HUDEP-2 (cell line): Measurements from ENCODE around the gene ZNF681.
"Not testable (repeated sequence)": the region's sequence is repeated elsewhere in the genome, so short reads cannot be mapped to it uniquely, and the experiment has no call there.

Experiments
- DNase-seq, 76 experiments: peaks; one replicate each; lab custom pipeline; 2025; ENCODE audit not compliant: unreplicated experiment in 76 of 76; lab: John Stamatoyannopoulos, UW

The ZNF681 gene

DNA sequence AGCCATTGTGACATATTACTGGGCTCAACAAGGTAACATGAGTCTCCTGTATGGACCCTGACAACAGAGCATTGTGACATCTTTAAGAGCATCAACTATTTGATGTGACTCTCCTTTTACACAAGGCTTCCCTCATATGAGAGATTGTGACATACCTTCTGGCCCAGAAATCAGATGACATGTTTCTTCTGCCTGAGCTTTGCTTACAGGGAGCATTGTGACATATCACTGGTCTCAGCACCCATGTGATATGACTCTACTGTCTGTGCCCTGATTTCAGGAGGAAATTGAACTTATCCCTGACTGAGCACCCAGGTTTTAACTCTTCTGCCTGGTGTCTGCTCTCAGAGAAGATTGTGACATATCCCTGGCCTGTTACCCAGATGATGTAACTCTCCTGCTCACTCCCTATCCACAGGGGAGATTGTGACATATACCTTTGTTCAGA lies 15.9 kb upstream of the ZNF681 start:
- no peak for DNase-seq

DNA sequence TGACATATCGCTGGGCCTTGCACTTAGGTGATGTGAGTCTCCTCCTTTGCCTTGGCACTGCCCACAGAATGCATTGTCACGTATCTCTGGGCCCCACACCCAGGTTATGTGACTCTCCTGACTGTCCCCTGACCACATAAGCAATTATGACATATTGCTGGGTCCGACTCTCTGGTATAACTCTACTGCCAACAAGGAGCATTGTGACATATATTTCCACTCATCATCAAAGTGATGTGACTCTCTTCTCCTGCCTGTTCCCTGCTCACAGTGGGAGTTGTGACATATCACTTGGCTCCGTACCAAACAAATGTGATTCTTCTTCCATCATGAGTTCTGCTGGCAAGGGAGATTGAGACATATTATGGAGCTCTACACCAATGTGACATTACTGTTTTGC lies 15.4 kb upstream of the ZNF681 start:
- no peak for DNase-seq

DNA sequence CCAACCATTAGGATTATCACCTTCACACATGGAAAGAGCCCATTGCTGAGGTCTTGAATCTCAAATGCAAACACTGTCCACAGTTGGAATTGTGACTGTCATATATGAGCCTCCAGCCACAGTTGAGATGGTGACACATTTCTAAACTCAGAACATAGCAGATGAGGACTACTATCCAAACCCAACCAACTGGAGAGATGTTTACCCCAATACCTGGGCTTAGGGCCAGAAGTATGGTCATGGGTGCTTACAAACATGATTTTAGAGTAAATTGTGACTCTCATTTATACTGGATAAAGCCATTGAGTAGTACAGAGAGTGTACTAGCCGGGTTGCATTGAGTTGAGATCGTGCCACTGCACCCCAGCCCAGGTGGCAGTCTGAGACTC lies 14.0 kb upstream of the ZNF681 start:
- DNase-seq: no peak

DNA sequence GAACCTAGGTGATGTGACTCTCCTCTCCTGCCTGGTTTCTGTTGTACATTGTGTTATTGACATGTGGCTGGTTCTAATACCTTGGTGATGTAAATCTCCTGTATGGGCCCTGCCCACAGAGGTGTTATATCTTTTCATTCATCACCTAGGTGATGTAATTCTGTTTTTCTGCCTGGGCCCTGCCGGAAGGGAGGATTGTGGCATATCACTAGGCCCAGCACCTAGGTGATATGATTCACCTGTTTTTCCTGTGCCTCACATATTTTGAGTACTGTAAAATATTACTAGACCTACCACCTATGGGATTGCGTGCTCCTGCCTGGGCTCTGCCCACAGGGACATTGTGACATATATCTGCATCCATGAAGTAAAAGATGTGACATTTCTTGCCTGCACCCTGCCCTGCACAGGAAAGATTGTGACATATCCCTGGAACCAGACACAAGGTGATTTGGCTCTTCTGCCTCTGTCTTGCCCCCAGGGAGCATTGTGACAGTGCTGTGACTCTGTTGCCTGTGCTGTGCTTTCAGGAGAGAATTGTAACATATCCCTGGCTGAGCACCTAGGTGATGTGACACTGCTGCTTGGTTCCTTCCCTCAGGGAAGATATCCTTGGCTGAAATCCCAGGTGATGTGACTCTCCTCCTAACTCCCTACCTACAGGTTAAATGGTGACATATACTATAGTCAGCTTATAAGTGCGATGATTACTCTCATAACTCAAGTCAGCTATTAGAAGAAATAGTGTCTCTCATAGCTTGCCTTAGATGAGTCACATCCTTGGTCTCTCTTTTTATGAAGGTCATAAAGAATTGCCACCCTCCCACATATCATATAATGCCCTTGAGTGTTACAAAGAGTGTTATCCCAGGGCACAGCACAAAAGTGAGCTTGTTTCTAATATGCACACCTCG lies 13.3 kb upstream of the ZNF681 start:
- DNase-seq: no peak

DNA sequence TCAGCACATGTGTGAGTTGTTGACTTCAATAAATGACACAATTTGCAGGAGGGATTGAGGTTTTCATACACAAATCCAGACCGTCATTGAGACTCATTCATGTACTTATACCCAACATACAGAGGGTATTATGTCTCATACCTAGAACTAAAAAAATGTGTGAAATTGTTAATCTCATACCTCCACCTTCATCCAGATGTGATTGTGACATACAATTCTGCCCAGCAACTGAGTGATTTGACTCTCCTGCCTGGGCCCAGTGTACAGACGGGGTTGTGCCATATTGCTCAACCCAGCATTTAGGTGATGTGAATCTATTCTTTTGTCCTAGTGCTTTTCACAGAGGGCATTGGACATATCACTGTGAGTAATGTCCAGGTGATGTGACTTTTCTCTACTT lies 12.6 kb upstream of the ZNF681 start:
- DNase-seq: no peak

DNA sequence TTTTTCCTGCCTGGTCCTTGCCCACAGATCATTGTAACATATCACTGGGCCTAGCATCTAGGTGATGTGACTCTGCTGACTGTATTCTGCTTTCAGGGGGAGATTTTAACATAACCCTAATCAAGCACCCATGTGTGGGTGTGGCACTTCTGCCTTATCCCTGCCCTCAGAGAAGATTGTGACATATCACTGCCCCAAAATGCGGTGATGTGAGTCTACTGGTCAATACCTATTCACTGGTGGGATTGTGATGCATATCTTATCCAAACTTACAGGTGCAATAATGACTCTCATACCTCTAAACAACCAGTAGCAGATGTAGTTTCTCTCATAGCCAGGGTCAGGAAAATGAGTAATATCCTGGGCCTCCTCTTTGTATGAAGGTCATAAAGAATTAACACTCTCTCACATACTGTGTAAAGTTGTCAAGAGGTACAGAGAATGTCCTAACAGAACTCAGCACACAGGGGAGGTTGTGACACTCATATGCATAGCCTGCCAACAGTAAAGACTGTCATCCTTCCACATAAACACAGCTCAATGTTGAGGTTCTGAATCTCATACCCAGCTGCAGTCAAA lies 12.1 kb upstream of the ZNF681 start:
- no peak for DNase-seq

DNA sequence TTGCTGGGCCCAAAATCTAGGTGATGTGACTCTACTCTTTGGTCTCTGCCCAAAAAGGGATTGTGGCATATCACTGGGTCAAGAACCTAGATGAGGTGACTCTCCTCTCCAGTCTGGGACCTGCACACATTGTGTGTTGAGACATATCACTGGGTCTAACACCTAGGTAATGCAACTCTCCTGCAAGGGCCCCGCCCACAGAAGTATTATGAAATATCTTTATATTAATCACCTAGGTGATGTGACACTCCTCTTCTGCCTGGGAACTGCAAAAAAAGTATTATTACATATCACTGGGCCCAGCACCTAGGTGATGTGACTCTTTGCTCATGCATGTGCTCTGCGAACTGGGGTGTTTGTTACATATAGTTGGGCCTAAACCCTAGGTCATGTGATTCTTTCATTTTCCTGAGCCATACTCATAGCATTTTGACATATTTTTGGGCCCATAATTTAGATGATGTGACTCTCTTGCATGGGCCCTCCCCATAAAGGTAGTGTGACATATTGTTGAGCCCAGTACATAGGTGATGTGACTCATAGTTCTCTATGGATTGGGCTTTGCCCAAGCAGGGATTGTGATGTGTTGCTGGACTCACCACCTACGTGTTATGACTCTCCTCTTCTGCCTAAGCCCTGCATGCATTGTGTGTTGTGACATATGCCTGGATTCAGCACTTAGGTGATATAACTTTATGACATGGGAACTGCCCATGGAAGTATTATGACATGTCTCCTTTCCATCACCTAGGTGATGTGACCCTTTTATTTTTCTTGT lies 11.2 kb upstream of the ZNF681 start:
- no peak for DNase-seq

DNA sequence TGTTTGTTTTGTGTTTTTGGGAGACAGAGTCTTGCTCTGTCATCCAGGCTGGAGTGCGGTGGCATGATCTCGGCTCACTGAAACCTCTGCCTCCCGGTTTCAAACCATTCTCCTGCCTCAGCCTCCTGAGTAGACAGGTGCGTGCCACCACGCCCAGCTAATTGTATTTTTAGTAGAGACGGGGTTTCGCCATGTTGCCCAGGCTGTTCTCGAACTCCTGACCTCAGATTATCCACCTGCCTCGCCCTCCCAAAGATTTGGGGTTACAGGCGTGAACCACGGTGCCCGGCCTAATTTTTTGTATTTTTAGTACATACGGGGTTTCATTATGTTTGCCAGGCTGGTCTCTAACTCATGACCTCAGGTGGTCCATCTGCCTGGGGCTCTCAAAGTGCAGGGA lies 8.3 kb upstream of the ZNF681 start:
- DNase-seq: no peak

DNA sequence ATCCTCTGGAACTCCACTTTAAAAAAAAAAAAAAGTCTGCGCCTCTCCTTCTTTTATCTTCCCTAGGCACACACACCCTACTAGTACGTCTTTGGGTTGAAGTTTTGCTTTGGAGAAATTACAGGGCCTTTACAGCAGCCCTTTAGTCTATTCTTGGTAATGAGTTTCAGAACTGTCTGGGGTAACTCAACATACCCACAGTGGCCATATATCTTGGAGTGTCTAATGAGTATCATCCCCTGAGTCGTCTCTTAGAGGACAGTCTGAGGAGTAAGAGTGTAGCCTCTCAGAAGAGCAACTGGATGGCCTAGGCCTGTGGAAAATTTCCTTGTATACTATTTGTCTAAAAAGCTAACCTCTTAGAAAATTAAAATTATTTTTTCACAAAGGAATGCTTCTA lies 6.1 kb upstream of the ZNF681 start:
- no peak for DNase-seq

DNA sequence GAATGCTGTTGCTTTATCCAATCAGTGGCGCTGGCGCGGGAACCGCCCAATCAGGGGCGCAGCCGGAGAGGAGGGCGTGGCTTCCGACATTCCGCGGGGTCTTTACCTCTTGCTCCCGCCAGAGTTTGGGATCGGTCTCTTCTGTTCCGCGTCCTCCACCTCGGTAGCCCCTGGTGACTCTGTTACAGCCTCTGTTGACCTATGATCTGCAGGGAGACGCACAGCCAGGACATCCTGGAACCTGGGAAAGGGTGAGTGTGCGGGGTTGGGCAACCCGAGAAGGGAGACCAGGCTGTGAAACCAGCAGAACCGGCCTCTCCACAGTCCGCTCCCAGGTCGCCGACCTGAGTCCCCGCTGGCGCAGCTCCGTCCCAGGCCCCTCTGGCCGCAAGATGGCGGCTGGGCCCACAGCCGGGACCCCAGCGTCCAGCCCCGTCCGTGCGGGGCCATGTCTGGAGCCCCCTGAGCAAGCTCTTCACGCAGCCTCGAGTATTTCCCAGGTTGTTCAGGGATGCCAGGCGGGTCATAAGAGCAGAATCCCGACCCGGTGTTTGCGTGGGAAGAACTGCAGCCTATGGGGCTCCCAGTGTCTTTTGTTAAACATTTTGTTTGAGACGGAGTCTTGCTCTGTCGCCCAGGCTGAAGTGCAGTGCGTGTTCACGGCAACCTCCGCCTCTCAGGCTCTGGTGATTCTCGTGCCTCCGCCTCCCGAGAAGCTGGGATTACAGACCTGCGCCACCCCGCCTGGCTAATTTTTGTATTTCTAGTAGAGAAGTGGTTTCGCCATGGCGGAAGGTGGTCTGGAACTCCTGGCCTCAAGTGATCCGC lies 4.4 kb upstream of the ZNF681 start:
- no peak for DNase-seq

DNA sequence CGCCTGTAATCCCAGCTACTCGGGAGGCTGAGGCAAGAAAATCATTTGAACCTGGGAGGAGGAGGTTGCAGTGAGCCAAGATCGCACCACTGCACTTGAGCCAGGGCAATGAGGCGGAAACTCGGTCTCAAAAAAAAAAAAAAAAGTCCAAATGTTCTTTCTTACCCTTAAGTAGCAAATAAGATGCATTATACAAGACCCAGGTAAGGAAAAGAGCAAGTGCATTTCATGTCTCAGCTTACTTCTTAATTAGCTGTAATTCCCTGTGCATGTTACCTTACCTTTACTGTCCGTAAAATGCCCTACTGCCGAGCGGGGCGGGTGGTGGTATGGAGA lies 3.8 kb upstream of the ZNF681 start:
- DNase-seq: no peak

DNA sequence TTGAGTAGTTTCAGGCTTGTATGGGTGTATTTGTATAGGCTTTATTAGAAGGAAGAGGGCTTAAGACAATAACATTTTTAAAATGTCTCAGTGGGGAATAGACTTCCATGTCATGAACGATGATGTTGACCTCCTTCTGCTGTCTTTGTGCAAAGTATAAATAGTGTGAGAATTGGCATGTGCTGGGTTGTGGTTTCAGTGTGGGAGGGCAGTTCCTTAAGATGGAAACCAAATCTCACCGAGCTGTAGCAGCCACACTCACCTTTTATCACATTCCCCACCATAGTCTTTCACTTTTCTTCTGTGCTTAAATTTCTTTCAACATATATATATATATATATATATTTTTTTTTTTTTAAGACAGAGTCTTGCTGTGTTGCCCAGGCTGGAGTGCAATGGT lies 1.6 kb upstream of the ZNF681 start:
- DNase-seq: not testable (repeated sequence)

DNA sequence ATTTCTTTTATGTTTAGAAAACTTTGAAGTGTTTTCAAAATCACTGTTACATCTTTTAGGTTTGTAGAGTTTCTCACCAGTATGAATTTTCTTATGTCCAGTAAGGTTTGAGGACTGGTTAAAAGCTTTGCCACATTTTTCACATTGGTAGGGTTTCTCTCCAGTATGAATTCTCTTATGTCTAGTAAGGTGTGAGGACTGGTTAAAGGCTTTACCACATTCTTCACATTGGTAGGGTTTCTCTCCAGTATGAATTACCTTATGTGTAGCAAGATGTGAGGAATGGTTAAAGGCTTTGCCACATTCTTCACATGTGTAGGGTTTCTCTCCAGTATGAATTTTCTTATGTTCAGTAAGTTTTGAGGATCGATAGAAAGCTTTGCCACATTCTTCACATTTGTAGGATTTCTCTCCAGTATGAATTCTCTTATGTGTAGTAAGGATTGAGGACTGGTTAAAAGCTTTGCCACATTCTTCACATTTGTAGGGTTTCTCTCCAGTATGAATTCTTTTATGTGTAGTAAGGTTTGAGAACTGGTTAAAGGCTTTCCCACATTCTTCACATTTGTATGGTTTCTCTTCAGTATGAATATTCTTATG lies 15.0 kb downstream of the ZNF681 start:
- DNase-seq: not testable (repeated sequence)

DNA sequence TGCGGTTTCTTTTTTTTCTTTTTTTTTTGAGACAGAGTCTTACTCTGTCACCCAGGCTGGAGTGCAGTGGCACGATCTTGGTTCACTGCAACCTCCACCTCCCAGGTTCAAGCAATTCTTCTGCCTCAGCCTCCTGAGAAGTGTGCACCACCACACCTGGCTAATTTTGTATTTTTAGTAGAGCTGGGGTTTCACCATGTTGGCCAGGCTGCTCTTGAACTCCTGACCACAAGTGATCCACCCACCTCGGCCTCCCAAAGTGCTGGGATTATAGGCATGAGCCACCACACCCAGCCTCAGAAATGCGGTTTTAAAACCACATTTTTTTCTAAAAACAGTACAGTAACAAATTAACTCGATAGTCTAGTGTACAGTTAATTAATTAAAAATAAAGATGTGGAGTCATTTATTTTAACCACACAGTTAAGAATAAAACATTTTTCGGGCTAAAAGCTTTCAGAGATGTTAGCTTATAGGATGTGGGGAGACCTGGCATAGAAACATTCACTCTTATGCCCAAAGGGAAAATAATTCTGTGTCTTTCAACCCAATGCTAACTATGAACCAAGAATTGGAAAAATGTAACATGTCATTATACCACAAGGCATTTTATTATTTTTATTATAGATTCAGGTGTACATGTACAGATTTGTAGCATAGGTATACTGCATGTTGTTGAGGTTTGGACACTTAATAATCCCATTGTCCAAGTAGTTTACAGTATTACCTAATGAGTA lies 27.8 kb downstream of the ZNF681 start:
- DNase-seq: not testable (repeated sequence)

DNA sequence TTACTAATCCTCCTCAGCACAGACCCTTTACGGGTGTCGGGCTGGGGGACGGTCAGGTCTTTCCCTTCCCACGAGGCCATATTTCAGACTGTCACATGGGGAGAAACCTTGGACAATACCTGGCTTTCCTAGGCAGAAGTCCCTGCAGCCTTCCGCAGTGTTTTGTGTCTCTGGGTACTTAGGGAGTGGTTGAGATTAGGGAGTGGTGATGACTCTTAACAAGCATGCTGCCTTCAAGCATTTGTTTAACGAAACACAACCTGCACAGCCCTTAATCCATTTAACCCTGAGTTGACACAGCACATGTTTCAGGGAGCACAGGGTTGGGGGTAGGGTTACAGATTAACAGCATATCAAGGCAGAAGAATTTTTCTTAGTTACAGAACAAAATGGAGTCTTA lies 34.5 kb downstream of the ZNF681 start:
- not testable (repeated sequence) for DNase-seq

DNA sequence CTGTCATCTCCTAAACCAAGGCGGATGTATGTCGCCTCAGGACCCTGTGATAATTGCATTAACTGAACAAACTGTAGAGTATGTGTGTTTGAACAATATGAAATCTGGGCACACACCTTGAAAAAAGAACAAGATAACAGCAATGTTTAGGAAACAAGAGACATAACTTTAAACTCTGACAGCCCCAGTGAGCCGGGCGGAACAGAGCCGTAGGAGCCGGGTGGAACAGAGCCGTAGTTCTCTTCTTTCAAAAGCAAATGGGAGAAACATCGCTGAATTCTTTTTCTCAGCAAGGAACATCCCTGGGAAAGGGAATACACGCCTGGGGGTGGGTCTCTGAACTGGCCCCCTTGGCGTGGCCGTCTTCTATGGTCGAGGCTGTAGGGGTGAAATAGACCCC lies 39.9 kb downstream of the ZNF681 start:
- DNase-seq: no peak

DNA sequence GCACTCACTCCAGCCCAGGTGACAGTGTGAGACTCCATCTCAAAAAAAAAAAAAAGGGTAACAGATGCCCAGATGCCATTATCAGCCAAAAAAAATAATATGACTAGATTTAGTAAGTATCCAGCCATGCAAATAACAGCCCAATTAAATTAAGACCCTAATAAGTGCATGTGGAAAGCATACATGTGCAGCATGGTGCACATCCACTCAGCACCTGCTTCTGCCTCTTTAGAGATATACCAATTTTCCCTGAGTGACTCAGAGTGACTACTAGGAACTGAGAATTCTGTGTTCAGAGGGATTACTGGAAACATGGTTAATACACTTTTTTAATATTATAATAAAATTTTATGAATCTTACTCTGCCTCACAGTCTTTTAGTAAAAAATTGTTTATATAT lies 41.9 kb downstream of the ZNF681 start:
- DNase-seq: no peak

DNA sequence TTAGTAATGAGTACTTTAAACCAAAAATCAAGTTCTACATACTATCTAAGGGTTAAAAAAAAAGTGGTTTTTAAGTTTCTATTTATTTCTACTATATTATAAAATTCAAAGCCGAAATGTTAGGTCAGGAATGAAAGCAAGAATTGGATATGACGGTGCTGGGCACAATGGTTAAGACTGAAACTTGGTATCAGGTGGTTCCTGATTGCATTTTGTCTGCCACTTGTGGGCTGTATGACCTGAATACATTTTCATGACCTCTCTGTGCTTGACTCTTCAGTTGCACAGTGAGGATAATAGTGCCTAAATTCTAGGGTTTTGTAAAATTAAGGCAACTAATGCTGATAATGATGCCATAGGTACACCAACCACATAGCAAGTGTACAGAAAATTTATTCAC lies 49.3 kb downstream of the ZNF681 start:
- no peak for DNase-seq

DNA sequence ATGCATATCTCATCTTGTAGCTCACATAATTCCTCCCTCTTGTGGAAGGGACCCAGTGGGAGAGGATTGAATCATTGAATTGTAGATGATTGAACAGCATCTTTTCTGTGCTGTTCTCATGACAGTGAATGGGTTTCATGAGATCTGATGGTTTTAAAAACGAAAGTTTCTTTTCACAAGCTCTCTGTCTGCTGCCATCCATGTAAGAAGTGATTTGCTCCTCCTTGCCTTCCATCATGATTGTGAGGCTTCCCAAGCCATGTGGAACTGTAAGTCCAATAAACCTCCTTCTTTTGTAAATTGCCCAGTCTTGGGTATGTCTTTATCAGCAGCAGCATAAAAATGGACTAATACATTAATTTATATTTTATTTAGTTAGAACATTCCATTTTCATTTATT lies 52.0 kb downstream of the ZNF681 start:
- DNase-seq: no peak

DNA sequence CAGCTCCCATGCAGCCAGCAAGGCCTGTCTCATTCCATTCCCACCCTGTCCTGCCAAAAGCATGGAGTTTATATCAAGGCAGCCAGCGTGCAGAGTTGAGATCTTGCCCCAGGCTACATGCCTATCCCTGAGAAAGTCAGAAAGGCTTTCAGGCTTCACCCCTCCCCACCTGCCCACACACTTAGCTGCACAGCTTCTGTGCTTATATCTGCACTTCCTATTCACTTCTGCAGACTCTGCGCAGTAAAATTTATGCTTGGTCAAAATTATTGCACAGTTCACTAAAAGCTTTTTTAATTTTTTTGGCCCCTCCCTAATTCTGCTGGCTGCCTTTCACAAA lies 59.2 kb downstream of the ZNF681 start:
- no peak for DNase-seq
